Esophagus muscularis mucosa (tissue), 4 donors: Measurements from ENCODE around the gene CPLANE2.

ENCODE experiments used
- EP300 ChIP-seq: sonication (generic); formaldehyde crosslinking; IDR thresholded peaks from one replicate; pipeline ENCODE4 v1.6.1; 2017; ENCODE audit warnings: antibody characterized with exemption
- POLR2A ChIP-seq: fragments of 450-650 bp; IDR thresholded peaks from one replicate; pipeline ENCODE4 v1.6.1; 2017; ENCODE audit warnings: antibody characterized with exemption, moderate library complexity, mild to moderate bottlenecking, low read depth
- POLR2AphosphoS5 ChIP-seq, 2 donors: sonication (generic); formaldehyde crosslinking; IDR thresholded peaks; one replicate each; pipeline ENCODE4 v1.6.1; 2017; ENCODE audit warnings: antibody characterized with exemption in 2 of 2
- TF ChIP-seq, protein P1 (sequence below), 3 experiments: fragments of 200-600 bp in 2 of 3; fragments of 450-650 bp in 1 of 3; sonication (generic) in 2 of 3; IDR thresholded peaks; one replicate each; pipeline ENCODE4 v1.5.1; 2017 to 2019; ENCODE audit warnings: antibody characterized with exemption in 3 of 3, mild to moderate bottlenecking in 2 of 3, moderate library complexity in 1 of 3

GRCh38 chr1:16279186-16279585 is 42.2 kb upstream of the CPLANE2 start:
- TF ChIP-seq, protein P1, sequence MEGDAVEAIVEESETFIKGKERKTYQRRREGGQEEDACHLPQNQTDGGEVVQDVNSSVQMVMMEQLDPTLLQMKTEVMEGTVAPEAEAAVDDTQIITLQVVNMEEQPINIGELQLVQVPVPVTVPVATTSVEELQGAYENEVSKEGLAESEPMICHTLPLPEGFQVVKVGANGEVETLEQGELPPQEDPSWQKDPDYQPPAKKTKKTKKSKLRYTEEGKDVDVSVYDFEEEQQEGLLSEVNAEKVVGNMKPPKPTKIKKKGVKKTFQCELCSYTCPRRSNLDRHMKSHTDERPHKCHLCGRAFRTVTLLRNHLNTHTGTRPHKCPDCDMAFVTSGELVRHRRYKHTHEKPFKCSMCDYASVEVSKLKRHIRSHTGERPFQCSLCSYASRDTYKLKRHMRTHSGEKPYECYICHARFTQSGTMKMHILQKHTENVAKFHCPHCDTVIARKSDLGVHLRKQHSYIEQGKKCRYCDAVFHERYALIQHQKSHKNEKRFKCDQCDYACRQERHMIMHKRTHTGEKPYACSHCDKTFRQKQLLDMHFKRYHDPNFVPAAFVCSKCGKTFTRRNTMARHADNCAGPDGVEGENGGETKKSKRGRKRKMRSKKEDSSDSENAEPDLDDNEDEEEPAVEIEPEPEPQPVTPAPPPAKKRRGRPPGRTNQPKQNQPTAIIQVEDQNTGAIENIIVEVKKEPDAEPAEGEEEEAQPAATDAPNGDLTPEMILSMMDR (IDR thresholded peaks at IDR 0.05), result no peak
- TF ChIP-seq POLR2AphosphoS5 (IDR thresholded peaks at IDR 0.05) (no peak), EP300 (no peak), POLR2A (no peak)
